ENCODE data around the gene DNAJC4.

Gene DNAJC4

DNA sequence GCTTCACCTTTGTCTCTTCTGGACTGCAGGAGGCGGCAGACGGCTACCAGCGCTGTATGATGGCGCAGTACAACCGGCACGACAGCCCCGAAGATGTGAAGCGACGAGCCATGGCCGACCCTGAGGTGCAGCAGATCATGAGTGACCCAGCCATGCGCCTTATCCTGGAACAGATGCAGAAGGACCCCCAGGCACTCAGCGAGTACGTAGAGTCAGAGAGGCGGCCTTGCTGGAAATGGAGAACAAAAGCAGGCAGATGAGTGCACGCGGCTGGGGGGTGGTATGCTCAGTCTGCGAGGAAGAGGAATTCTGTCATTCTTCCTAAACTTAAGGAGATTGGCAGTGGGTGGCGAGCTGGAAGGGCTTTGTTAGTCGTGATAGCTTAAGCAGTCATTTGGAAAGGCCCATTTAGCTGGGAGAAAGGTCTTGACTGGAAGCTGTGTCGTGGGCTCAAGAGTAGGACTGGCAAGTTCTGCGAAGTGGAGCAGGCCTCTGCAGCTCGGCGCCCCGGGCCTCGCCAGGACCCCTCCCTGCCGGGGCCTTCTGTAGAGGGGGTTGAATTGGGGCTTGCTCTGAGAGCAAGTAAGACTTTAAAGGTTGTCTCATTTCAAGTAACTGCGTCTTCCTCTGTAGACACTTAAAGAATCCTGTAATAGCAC, 26.8 kb upstream of the DNAJC4 start:
- Histone ChIP-seq H3K9me2 (replicated peaks; ENCODE audit: insufficient read depth, low read length) (no peaks in the 10 kb centered on the region), H3K36me3 (replicated peaks; ENCODE audit: insufficient read depth, low read length) (peaks cover 20% of the 10 kb centered on the region; the same call in 1 of the 2 replicates), H3K9ac (ENCODE audit: low read length) (no peak overlapping the region), H3K79me2 (ENCODE audit: low read length) (peaks cover 42% of the 10 kb centered on the region), H3K9me3 (replicated peaks; ENCODE audit: insufficient read depth, low read length) (no peaks in the 10 kb centered on the region), H3F3A (ENCODE audit: insufficient read depth, low read length) (no peaks in the 10 kb centered on the region; the same call in none of the 2 replicates), H3K27me3 (replicated peaks; ENCODE audit: insufficient read depth, low read length) (no peaks in the 10 kb centered on the region), H4K20me1 (ENCODE audit: insufficient read depth, low read length) (no peaks in the 10 kb centered on the region), H3K27ac (ENCODE audit: low read length) (no peak overlapping the region), H3K4me2 (ENCODE audit: low read depth, low read length) (no peak overlapping the region), H3K4me1 (ENCODE audit: low read length) (peaks cover 10% of the 10 kb centered on the region), H2AFZ (ENCODE audit: low read length) (no peak overlapping the region), H3K4me3 (ENCODE audit: low read length) (no peak overlapping the region)
- TF ChIP-seq EZH2phosphoT487 (IDR thresholded peaks at IDR 0.05; ENCODE audit: low read length) (no peak), EZH2 (optimal IDR thresholded peaks at IDR 0.05; ENCODE audit: low read depth, low read length) (no peak)
- TF ChIP-seq, protein P1, sequence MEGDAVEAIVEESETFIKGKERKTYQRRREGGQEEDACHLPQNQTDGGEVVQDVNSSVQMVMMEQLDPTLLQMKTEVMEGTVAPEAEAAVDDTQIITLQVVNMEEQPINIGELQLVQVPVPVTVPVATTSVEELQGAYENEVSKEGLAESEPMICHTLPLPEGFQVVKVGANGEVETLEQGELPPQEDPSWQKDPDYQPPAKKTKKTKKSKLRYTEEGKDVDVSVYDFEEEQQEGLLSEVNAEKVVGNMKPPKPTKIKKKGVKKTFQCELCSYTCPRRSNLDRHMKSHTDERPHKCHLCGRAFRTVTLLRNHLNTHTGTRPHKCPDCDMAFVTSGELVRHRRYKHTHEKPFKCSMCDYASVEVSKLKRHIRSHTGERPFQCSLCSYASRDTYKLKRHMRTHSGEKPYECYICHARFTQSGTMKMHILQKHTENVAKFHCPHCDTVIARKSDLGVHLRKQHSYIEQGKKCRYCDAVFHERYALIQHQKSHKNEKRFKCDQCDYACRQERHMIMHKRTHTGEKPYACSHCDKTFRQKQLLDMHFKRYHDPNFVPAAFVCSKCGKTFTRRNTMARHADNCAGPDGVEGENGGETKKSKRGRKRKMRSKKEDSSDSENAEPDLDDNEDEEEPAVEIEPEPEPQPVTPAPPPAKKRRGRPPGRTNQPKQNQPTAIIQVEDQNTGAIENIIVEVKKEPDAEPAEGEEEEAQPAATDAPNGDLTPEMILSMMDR (IDR thresholded peaks at IDR 0.05; ENCODE audit: low read length): no peak
- DNase-seq: no peak

DNA sequence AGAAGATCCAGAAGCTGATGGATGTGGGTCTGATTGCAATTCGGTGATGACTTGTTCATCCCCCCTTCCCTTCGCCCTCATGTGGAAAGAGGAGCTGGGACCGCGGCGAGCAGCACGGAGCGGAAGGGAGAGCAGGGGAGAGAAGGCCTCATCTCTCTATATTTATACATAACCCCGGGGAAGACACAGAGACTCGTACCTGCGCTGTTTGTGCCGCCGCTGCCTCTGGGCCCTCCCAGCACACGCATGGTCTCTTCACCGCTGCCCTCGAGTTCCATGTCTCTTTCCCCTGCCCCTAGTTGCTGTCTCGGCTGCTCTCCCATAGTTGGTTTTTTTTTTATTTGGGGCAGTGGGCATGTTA, 26.3 kb upstream of the DNAJC4 start:
- Histone ChIP-seq H3K9ac (ENCODE audit: low read length) (no peak overlapping the region), H3K27me3 (replicated peaks; ENCODE audit: insufficient read depth, low read length) (no peaks in the 10 kb centered on the region), H3K4me2 (ENCODE audit: low read depth, low read length) (no peak overlapping the region), H3K4me3 (ENCODE audit: low read length) (no peak overlapping the region), H3K36me3 (replicated peaks; ENCODE audit: insufficient read depth, low read length) (peaks cover 17% of the 10 kb centered on the region; the same call in 1 of the 2 replicates), H2AFZ (ENCODE audit: low read length) (no peak overlapping the region), H3K9me3 (replicated peaks; ENCODE audit: insufficient read depth, low read length) (no peaks in the 10 kb centered on the region), H3K9me2 (replicated peaks; ENCODE audit: insufficient read depth, low read length) (no peaks in the 10 kb centered on the region), H3K4me1 (ENCODE audit: low read length) (peaks cover 10% of the 10 kb centered on the region), H4K20me1 (ENCODE audit: insufficient read depth, low read length) (no peaks in the 10 kb centered on the region), H3K27ac (ENCODE audit: low read length) (no peak overlapping the region), H3F3A (ENCODE audit: insufficient read depth, low read length) (no peaks in the 10 kb centered on the region; the same call in none of the 2 replicates), H3K79me2 (ENCODE audit: low read length) (peaks cover 37% of the 10 kb centered on the region)
- TF ChIP-seq, protein P1 (IDR thresholded peaks at IDR 0.05; ENCODE audit: low read length): no peak
- TF ChIP-seq EZH2 (optimal IDR thresholded peaks at IDR 0.05; ENCODE audit: low read depth, low read length) (no peak), EZH2phosphoT487 (IDR thresholded peaks at IDR 0.05; ENCODE audit: low read length) (no peak)
- no peak for DNase-seq

DNA sequence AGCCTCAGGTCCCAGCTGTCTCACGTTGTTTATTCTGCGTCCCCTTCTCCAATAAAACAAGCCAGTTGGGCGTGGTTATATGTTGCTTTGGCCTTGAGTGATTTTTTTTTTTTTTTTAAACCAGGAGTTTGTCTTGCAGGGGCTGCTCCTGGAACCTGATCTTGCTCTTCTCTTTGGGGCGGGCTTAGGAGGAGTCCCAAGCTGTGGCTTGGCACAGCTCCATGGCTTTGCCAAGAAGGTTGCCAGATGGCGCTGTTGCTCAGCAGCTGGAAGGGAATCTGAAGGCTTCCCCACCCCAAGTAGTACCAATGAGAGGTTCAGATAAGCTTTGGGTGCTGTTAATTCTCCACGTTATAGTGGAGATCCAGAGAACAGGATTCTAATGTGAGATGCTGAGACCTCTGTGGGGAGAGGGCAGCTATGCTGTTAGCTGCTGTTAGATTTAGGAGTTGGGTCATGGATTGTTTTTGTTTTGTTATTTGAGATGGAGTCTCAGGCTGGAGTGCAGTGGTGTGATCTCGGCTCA, 25.8 kb upstream of the DNAJC4 start:
- H3K27me3 ChIP-seq (replicated peaks; ENCODE audit: insufficient read depth, low read length): no peaks in the 10 kb centered on the region
- H3K9ac ChIP-seq (ENCODE audit: low read length): no peak overlapping the region
- H3K79me2 ChIP-seq (ENCODE audit: low read length): peaks cover 37% of the 10 kb centered on the region
- H3K4me3 ChIP-seq (ENCODE audit: low read length): no peak overlapping the region
- H3K27ac ChIP-seq (ENCODE audit: low read length): no peak overlapping the region
- no peaks in the 10 kb centered on the region; the same call in none of the 2 replicates for H3F3A ChIP-seq (ENCODE audit: insufficient read depth, low read length)
- H3K4me1 ChIP-seq (ENCODE audit: low read length): peaks cover 10% of the 10 kb centered on the region
- H3K36me3 ChIP-seq (replicated peaks; ENCODE audit: insufficient read depth, low read length): peaks cover 17% of the 10 kb centered on the region; the same call in 1 of the 2 replicates
- DNase-seq: peak; percentile 65
- H2AFZ ChIP-seq (ENCODE audit: low read length): no peak overlapping the region
- no peak overlapping the region for H3K4me2 ChIP-seq (ENCODE audit: low read depth, low read length)
- H3K9me2 ChIP-seq (replicated peaks; ENCODE audit: insufficient read depth, low read length): no peaks in the 10 kb centered on the region
- H4K20me1 ChIP-seq (ENCODE audit: insufficient read depth, low read length): no peaks in the 10 kb centered on the region
- no peaks in the 10 kb centered on the region for H3K9me3 ChIP-seq (replicated peaks; ENCODE audit: insufficient read depth, low read length)
- TF ChIP-seq EZH2 (optimal IDR thresholded peaks at IDR 0.05; ENCODE audit: low read depth, low read length) (no peak), EZH2phosphoT487 (IDR thresholded peaks at IDR 0.05; ENCODE audit: low read length) (no peak)
- TF ChIP-seq, protein P1 (IDR thresholded peaks at IDR 0.05; ENCODE audit: low read length): peak; percentile 71
